ENCODE measurements around the gene MAP1B. TPM values are rescaled to one million over a fixed set of nuclear protein-coding genes. Genes with fewer than 3 reads are reported as not detected.

The MAP1B gene
- total and polyA plus RNA-seq, 8 donors = 2.1 to 985 (median 24.7) TPM

GRCh38 chr5:72187388-72188075, 80.3 kb downstream of the MAP1B start:
- DNase-seq = no peak
- H3K9me3 ChIP-seq = no peaks in the 10 kb centered on the region
- no peak overlapping the region for H3K27ac ChIP-seq
- TF ChIP-seq EP300 (IDR thresholded peaks at IDR 0.05) (no peak), POLR2AphosphoS5 (IDR thresholded peaks at IDR 0.05) (no peak), POLR2A (IDR thresholded peaks at IDR 0.05) (no peak), CTCF (IDR thresholded peaks at IDR 0.05) (no peak)
- intact Hi-C loops (cut with DNase I; ENCODE audit: low total_unique reads) = no loop called here
- H3K4me1 ChIP-seq = peaks cover 0 to 36% (median 4%) of the 10 kb centered on the region in 4 donors
- no peak overlapping the region for H3K4me3 ChIP-seq
- WGBS, 5 donors = 72 to 88% (median 84%) methylated on average over 5 of the region's 5 CpGs
- peaks cover 0 to 43% (median 10%) of the 10 kb centered on the region in 4 donors for H3K36me3 ChIP-seq
- H3K27me3 ChIP-seq = peaks cover 0 to 13% (median 0%) of the 10 kb centered on the region in 3 donors

- H3K27ac ChIP-seq = no peak overlapping the region
- H3K36me3 ChIP-seq = peaks cover 0 to 43% (median 10%) of the 10 kb centered on the region in 4 donors
- TF ChIP-seq POLR2AphosphoS5 (IDR thresholded peaks at IDR 0.05) = no peak
- TF ChIP-seq EP300 (IDR thresholded peaks at IDR 0.05) = no peak
- TF ChIP-seq CTCF (IDR thresholded peaks at IDR 0.05) = no peak
- TF ChIP-seq POLR2A (IDR thresholded peaks at IDR 0.05) = no peak
- H3K4me3 ChIP-seq = no peak overlapping the region
- intact Hi-C loops (cut with DNase I; ENCODE audit: low total_unique reads) = no loop called here
- H3K27me3 ChIP-seq = peaks cover 0 to 9% (median 0%) of the 10 kb centered on the region in 3 donors
- WGBS, 5 donors = 77 to 94% (median 90%) methylated on average over 2 of the region's 2 CpGs
- H3K9me3 ChIP-seq = no peaks in the 10 kb centered on the region
- H3K4me1 ChIP-seq = peaks cover 0 to 36% (median 4%) of the 10 kb centered on the region in 4 donors
- DNase-seq = no peak
These were observed 80.9 kb downstream of the MAP1B start for GRCh38 chr5:72188166-72188565.

GRCh38 chr5:72189146-72189545, 81.9 kb downstream of the MAP1B start:
- Histone ChIP-seq H3K27me3 (no peaks in the 10 kb centered on the region), H3K4me1 (peaks cover 0 to 31% (median 4%) of the 10 kb centered on the region in 4 donors), H3K27ac (no peak overlapping the region), H3K36me3 (peaks cover 0 to 41% (median 13%) of the 10 kb centered on the region in 4 donors), H3K9me3 (peaks cover 0 to 2% (median 0%) of the 10 kb centered on the region in 4 donors), H3K4me3 (no peak overlapping the region)
- intact Hi-C loops (cut with DNase I; ENCODE audit: low total_unique reads) = no loop called here
- TF ChIP-seq EP300 (IDR thresholded peaks at IDR 0.05) = no peak
- TF ChIP-seq CTCF (IDR thresholded peaks at IDR 0.05) = no peak
- TF ChIP-seq POLR2AphosphoS5 (IDR thresholded peaks at IDR 0.05) = no peak
- TF ChIP-seq POLR2A (IDR thresholded peaks at IDR 0.05) = no peak
- 85 to 97% (median 92%) methylated on average over 2 of the region's 2 CpGs for WGBS, 5 donors
- DNase-seq = no peak

GRCh38 chr5:72191404-72191803, 84.1 kb downstream of the MAP1B start:
- DNase-seq = no peak
- H3K27ac ChIP-seq = no peak overlapping the region
- H3K9me3 ChIP-seq = peaks cover 0 to 4% (median 0%) of the 10 kb centered on the region in 4 donors
- no peak overlapping the region for H3K4me3 ChIP-seq
- intact Hi-C loops (cut with DNase I; ENCODE audit: low total_unique reads) = no loop called here
- H3K27me3 ChIP-seq = no peaks in the 10 kb centered on the region
- no peak for TF ChIP-seq POLR2AphosphoS5 (IDR thresholded peaks at IDR 0.05)
- no peak for TF ChIP-seq EP300 (IDR thresholded peaks at IDR 0.05)
- TF ChIP-seq CTCF (IDR thresholded peaks at IDR 0.05) = no peak
- TF ChIP-seq POLR2A (IDR thresholded peaks at IDR 0.05) = no peak
- H3K4me1 ChIP-seq = peaks cover 0 to 10% (median 0%) of the 10 kb centered on the region in 4 donors
- H3K36me3 ChIP-seq = peaks cover 4 to 51% (median 22%) of the 10 kb centered on the region in 4 donors
- 65 to 90% (median 76%) methylated on average over 3 of the region's 3 CpGs for WGBS, 5 donors
